K562 (cell line): ENCODE measurements around the gene YLPM1. TPM values are rescaled to one million over a fixed set of nuclear protein-coding genes. Genes with fewer than 3 reads are reported as not detected.

ENCODE experiments used
- EHMT2 ChIP-seq: fragments of 450-650 bp; IDR thresholded peaks from 2 replicates; pipeline ENCODE4 v1.6.1; 2018; ENCODE audit warnings: antibody characterized with exemption
- ELF4 ChIP-seq: fragments of 450-650 bp; formaldehyde crosslinking; IDR thresholded peaks from 2 replicates; pipeline ENCODE4 v1.4.0; 2022; ENCODE audit warnings: missing genetic modification characterization
- EP400 ChIP-seq: fragments of 450-650 bp; IDR thresholded peaks from 2 replicates; pipeline ENCODE4 v1.6.1; 2017; ENCODE audit warnings: antibody characterized with exemption, mild to moderate bottlenecking, moderate library complexity
- FOXM1 ChIP-seq, 2 experiments: fragments of 450-650 bp in 1 of 2; sonication (generic) in 1 of 2; formaldehyde crosslinking in 1 of 2; IDR thresholded peaks; 2 replicates each; pipeline versions ENCODE4 v1.6.1 to v1.9.0; 2017 to 2022; ENCODE audit warnings: low read depth in 2 of 2, mild to moderate bottlenecking in 2 of 2, missing genetic modification reagents in 1 of 2, moderate library complexity in 1 of 2
- FOXP1 ChIP-seq: sonication (generic); formaldehyde crosslinking; IDR thresholded peaks from 2 replicates; pipeline ENCODE4 v1.8.0; 2022; ENCODE audit warnings: mild to moderate bottlenecking, missing genetic modification reagents
- JUND ChIP-seq, 2 experiments: IDR thresholded peaks; 2 replicates in 1 of 2; 3 replicates in 1 of 2; pipeline ENCODE4 v1.6.1; 2011; ENCODE audit warnings: borderline replicate concordance in 2 of 2, low read depth in 2 of 2, low read length in 2 of 2, improper control_type of control experiment in 1 of 2, missing biosample characterization in 1 of 2, missing genetic modification characterization in 1 of 2, missing genetic modification reagents in 1 of 2
- MCM7 ChIP-seq, 2 experiments: fragments of 450-650 bp; IDR thresholded peaks; 2 replicates each; pipeline ENCODE4 v1.6.1; 2016 to 2018
- SIX5 ChIP-seq, 2 experiments: IDR thresholded peaks; 2 replicates each; pipeline ENCODE4 v1.6.1; 2011; ENCODE audit warnings: low read length in 2 of 2, borderline replicate concordance in 1 of 2, low read depth in 1 of 2, mild to moderate bottlenecking in 1 of 2, moderate library complexity in 1 of 2; ENCODE audit not compliant: insufficient read depth in 1 of 2
- SNIP1 ChIP-seq: fragments of 450-650 bp; IDR thresholded peaks from 2 replicates; pipeline ENCODE4 v1.7.1; 2017; ENCODE audit warnings: low read depth, mild to moderate bottlenecking
- TAF7 ChIP-seq: fragments of 450-650 bp; IDR thresholded peaks from 2 replicates; pipeline ENCODE4 v1.6.1; 2016; ENCODE audit warnings: missing genetic modification characterization, missing compliant biosample characterization
- TARDBP ChIP-seq: fragments of 450-650 bp; IDR thresholded peaks from 2 replicates; pipeline ENCODE4 v1.6.1; 2016
- TCFL5 ChIP-seq: fragments of 250-450 bp; sonication (Bioruptor Pico); conservative IDR thresholded peaks from 2 replicates; pipeline ENCODE4 v1.6.1; 2021; ENCODE audit warnings: mild to moderate bottlenecking, moderate library complexity, matching md5 sums
- ZBTB1 ChIP-seq: sonication (generic); formaldehyde crosslinking; IDR thresholded peaks from 2 replicates; pipeline ENCODE4 v1.8.1; 2023; ENCODE audit warnings: missing genetic modification reagents, low read depth, mild to moderate bottlenecking, borderline replicate concordance
- polyA plus RNA-seq, 8 experiments: library from polyadenylated mRNA; depleted of rRNA in 4 of 8; stranded (reverse) in 5 of 8; unstranded in 3 of 8; fragments of >200 nt; fragmentation: Nextera tagmentation in 2 of 8; fragmentation: Illumina TruSeq in 1 of 8; extraction: Ambion mirVana in 2 of 8; extraction: Trizol in 1 of 8; gene quantifications; 2 replicates each; pipeline versions ENCODE4 v1.2.1 to v1.2.3, GENCODE V29; 2011 to 2014; ENCODE audit warnings: inconsistent platforms in 1 of 8, missing spikeins in 1 of 8
- total RNA-seq, 7 experiments: library from RNA; depleted of rRNA in 6 of 7; stranded (reverse); fragments of >200 nt in 6 of 7; fragmentation: Illumina TruSeq in 2 of 7; extraction: Trizol in 2 of 7; gene quantifications; 2 replicates each; pipeline versions ENCODE4 v1.2.1 to v1.2.3, GENCODE V29; 2011 to 2021; ENCODE audit warnings: low replicate concordance in 1 of 7
- TF ChIP-seq, protein P1 (sequence below), 2 experiments: IDR thresholded peaks in 1 of 2; conservative IDR thresholded peaks in 1 of 2; 2 replicates each; pipeline ENCODE4 v1.6.1; 2016; ENCODE audit warnings: low read depth in 2 of 2, mild to moderate bottlenecking in 1 of 2, missing compliant biosample characterization in 1 of 2, missing genetic modification characterization in 1 of 2, moderate library complexity in 1 of 2
- TF ChIP-seq, protein P2 (sequence below): IDR thresholded peaks from 2 replicates; pipeline ENCODE4 v1.6.1; 2016; ENCODE audit warnings: missing genetic modification characterization, missing compliant biosample characterization
- TF ChIP-seq, protein P3 (sequence below), 3 experiments: IDR thresholded peaks in 2 of 3; conservative IDR thresholded peaks in 1 of 3; 2 replicates each; pipeline ENCODE4 v1.5.1; 2011 to 2012; ENCODE audit warnings: low read length in 3 of 3, mild to moderate bottlenecking in 3 of 3, control low read depth in 2 of 3, improper control_type of control experiment in 1 of 3, inconsistent platforms in 1 of 3, low read depth in 1 of 3, mixed read lengths in 1 of 3, moderate library complexity in 1 of 3; ENCODE audit not compliant: insufficient read depth in 2 of 3
- TF ChIP-seq, protein P4 (sequence below): sonication (generic); formaldehyde crosslinking; IDR thresholded peaks from 2 replicates; pipeline ENCODE4 v1.8.0; 2022; ENCODE audit warnings: missing genetic modification reagents, mild to moderate bottlenecking, moderate library complexity, borderline replicate concordance
- TF ChIP-seq, protein P5 (sequence below): fragments of 450-650 bp; formaldehyde crosslinking; IDR thresholded peaks from 2 replicates; pipeline ENCODE4 v1.4.0; 2020; ENCODE audit warnings: mild to moderate bottlenecking, moderate library complexity

YLPM1 gene
- total and polyA plus RNA-seq, 9 of the 15 experiments (the other 6 are each of a cell fraction or from before 2014, with no cell fraction given), result 7.2 to 32.7 (median 14.6) TPM

DNA sequence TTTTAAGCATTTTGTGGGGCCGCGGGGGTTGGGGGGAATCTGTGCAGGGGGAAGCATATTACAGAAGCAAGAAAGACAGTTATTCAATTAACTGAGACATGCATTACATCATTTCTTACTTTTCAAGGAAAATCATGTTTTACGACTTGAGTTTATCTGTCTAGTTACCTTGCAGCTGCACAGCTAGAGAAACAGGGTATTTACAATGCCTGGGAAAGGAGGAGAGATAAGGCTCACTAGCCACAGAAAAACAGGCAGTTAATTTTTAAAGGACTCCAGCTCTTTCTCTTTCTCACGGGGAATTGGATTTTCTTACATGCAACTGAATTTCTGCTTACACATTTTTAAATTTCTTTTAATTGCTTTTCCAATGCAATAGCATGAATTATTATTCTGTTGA, 28.0 kb upstream of the YLPM1 start (continued):
- no peak for TF ChIP-seq ZBTB1 (CRISPR knock-in tag)
- no peak for TF ChIP-seq MCM7 (IDR thresholded peaks at IDR 0.05)
- TF ChIP-seq, protein P1, sequence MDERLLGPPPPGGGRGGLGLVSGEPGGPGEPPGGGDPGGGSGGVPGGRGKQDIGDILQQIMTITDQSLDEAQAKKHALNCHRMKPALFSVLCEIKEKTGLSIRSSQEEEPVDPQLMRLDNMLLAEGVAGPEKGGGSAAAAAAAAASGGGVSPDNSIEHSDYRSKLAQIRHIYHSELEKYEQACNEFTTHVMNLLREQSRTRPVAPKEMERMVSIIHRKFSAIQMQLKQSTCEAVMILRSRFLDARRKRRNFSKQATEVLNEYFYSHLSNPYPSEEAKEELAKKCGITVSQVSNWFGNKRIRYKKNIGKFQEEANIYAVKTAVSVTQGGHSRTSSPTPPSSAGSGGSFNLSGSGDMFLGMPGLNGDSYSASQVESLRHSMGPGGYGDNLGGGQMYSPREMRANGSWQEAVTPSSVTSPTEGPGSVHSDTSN (CRISPR knock-in tag; IDR thresholded peaks at IDR 0.05; ENCODE audit: low read depth), result no peak
- TF ChIP-seq, protein P1 (tag; conservative IDR thresholded peaks at IDR 0.05; ENCODE audit: low read depth), result no peak
- TF ChIP-seq EHMT2, result no peak
- no peak for TF ChIP-seq TCFL5 (CRISPR knock-in tag)
- TF ChIP-seq SNIP1, result no peak
- peak; percentile 89 for TF ChIP-seq FOXM1 (IDR thresholded peaks at IDR 0.05; ENCODE audit: low read depth)
- TF ChIP-seq FOXM1 (CRISPR knock-in tag; IDR thresholded peaks at IDR 0.05; ENCODE audit: low read depth), result no peak
- TF ChIP-seq, protein P2, sequence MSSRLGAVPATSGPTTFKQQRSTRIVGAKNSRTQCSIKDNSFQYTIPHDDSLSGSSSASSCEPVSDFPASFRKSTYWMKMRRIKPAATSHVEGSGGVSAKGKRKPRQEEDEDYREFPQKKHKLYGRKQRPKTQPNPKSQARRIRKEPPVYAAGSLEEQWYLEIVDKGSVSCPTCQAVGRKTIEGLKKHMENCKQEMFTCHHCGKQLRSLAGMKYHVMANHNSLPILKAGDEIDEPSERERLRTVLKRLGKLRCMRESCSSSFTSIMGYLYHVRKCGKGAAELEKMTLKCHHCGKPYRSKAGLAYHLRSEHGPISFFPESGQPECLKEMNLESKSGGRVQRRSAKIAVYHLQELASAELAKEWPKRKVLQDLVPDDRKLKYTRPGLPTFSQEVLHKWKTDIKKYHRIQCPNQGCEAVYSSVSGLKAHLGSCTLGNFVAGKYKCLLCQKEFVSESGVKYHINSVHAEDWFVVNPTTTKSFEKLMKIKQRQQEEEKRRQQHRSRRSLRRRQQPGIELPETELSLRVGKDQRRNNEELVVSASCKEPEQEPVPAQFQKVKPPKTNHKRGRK (tag), result 0 out of 2 replicates have a peak, but pooled peaks have one; percentile 12
- no peak for TF ChIP-seq TARDBP
- TF ChIP-seq, protein P3, sequence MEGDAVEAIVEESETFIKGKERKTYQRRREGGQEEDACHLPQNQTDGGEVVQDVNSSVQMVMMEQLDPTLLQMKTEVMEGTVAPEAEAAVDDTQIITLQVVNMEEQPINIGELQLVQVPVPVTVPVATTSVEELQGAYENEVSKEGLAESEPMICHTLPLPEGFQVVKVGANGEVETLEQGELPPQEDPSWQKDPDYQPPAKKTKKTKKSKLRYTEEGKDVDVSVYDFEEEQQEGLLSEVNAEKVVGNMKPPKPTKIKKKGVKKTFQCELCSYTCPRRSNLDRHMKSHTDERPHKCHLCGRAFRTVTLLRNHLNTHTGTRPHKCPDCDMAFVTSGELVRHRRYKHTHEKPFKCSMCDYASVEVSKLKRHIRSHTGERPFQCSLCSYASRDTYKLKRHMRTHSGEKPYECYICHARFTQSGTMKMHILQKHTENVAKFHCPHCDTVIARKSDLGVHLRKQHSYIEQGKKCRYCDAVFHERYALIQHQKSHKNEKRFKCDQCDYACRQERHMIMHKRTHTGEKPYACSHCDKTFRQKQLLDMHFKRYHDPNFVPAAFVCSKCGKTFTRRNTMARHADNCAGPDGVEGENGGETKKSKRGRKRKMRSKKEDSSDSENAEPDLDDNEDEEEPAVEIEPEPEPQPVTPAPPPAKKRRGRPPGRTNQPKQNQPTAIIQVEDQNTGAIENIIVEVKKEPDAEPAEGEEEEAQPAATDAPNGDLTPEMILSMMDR (IDR thresholded peaks at IDR 0.05 in 2 of 3, conservative IDR thresholded peaks at IDR 0.05 in 1 of 3; ENCODE audit: insufficient read depth in 2 of 3, low read depth in 1 of 3, low read length in 3 of 3), result no peak
- peak; percentile 72; the same call in 1 of the 2 replicates for TF ChIP-seq JUND (IDR thresholded peaks at IDR 0.05; ENCODE audit: borderline replicate concordance, low read depth, low read length)
- TF ChIP-seq JUND (tag; IDR thresholded peaks at IDR 0.05; ENCODE audit: borderline replicate concordance, low read depth, low read length), result peak; percentile 64; the same call in 1 of the 3 replicates
- TF ChIP-seq FOXP1, result no peak
- TF ChIP-seq, protein P4, sequence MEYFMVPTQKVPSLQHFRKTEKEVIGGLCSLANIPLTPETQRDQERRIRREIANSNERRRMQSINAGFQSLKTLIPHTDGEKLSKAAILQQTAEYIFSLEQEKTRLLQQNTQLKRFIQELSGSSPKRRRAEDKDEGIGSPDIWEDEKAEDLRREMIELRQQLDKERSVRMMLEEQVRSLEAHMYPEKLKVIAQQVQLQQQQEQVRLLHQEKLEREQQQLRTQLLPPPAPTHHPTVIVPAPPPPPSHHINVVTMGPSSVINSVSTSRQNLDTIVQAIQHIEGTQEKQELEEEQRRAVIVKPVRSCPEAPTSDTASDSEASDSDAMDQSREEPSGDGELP, result no peak
- TF ChIP-seq ELF4, result no peak
- TF ChIP-seq SIX5 (IDR thresholded peaks at IDR 0.05; ENCODE audit: borderline replicate concordance in 1 of 2, insufficient read depth in 1 of 2, low read depth in 1 of 2, low read length in 2 of 2), result no peak
- TF ChIP-seq TAF7 (tag), result no peak
- TF ChIP-seq EP400, result peak; percentile 27; the same call in 1 of the 2 replicates
- TF ChIP-seq, protein P5, sequence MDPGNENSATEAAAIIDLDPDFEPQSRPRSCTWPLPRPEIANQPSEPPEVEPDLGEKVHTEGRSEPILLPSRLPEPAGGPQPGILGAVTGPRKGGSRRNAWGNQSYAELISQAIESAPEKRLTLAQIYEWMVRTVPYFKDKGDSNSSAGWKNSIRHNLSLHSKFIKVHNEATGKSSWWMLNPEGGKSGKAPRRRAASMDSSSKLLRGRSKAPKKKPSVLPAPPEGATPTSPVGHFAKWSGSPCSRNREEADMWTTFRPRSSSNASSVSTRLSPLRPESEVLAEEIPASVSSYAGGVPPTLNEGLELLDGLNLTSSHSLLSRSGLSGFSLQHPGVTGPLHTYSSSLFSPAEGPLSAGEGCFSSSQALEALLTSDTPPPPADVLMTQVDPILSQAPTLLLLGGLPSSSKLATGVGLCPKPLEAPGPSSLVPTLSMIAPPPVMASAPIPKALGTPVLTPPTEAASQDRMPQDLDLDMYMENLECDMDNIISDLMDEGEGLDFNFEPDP (CRISPR knock-in tag), result no peak
